GM18519 (cell line): Measurements from ENCODE around the gene TPP1.

ENCODE experiments used
- ATAC-seq: cut with Tn5 transposase; IDR thresholded peaks from one replicate; pipeline ENCODE4 v1.9.1; 2021; ENCODE audit warnings: mild to moderate bottlenecking, moderate library complexity; ENCODE audit not compliant: unreplicated experiment, low FRiP score

Gene TPP1

GRCh38 chr11:6647836-6648235 lies 28.6 kb upstream of the TPP1 start:
- no peak for ATAC-seq

GRCh38 chr11:6646918-6647679 lies 27.9 kb upstream of the TPP1 start:
- peak; percentile 80 for ATAC-seq

- ATAC-seq, result no peak
Measured at GRCh38 chr11:6646576-6646917, 27.3 kb upstream of the TPP1 start.

GRCh38 chr11:6646071-6646470 lies 26.8 kb upstream of the TPP1 start:
- no peak for ATAC-seq

GRCh38 chr11:6642957-6643356 lies 23.7 kb upstream of the TPP1 start:
- no peak for ATAC-seq

DNA sequence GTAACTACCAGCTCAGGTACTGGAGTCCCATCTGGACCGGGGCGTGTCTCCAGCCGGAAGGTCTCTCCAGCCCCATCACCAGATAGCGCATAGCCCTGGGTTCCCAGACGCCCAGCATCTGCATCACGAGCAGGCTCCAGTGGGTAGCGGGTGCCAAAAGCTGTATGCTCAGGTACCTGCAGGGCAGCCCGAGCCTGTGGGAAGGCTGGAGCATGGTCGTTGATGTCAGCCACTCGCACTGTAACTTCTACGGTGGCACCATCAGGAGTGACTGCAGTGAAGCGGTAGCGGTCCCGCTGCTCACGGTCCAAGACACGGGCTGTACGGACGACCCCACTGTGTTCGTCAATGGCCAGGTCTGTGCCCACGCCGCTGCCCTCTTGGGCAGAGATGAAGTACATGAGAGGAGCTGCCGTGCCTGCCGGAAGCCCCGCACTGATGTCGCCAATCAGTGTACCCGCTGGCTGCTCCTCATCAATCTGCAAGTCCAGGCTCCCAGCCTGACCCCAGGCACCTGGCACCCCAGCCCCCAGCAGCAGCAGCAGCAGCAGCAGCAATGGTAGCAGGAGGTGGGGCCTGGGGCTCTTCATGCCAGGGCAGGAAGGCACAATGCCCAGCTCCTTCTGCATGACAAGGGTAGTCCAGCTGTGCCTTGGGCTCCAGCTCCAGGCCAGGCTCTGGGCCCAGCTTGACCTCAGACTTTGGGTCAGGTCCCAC lies 21.9 kb upstream of the TPP1 start:
- ATAC-seq, result no peak

DNA sequence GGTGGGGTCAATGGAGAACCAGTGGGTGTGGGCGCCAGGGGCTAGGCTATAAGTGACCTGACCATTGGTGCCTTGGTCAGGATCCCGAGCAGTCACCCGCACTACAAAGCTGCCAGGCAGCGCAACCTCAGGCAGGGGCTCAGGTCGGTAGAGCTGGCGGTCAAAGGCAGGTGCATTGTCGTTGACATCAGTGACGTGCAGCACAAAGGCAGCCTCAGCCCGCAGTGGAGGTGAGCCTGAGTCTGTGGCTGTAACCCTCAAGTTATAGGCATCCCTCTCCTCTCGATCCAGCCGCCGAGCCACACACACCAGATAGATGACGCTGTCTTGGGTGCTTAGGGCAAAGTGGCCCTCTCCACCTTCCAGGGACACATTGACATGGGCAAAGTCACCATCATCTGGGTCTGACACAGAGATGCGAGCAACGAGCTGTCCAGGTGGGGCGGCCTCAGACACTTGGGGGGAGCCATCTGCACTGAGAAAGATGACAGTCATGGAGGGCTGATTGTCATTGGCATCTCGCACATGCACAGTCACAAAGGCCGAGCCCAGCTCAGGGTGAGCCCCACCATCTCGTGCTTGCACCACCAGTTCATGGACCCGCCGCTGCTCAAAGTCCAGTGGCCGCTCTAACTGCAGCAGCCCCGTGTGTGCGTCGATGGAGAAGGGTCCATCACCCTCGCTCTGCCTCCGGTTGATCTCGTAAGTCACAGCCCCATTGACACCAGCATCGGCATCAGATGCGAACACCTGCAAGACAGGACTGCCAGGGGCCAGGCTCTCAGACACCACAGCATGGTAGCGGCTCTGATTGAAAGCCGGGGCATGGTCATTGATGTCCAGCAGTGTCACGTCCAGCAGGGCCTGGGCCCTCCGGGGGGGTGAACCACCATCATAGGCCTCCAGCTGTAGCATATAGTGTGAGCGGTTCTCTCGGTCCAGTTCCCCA lies 21.1 kb upstream of the TPP1 start:
- no peak for ATAC-seq

DNA sequence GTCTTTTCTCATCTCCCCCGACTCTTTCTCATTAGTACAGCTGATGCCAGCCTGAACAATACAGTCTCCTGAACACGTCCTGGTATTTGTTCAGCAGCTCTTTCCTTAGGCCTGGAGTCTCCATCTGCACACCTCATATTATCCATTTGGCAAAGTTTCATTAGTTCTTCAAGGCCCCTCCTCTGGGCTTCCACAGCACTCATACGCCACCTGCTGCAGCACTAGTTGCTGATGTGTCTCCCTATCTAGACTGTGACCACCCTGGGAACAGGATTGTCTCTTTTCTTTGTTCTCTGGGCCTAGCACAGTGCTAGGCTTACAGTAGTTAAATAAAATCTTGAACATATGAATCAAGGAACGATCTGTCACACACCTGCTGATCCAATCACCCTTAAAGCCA lies 19.2 kb upstream of the TPP1 start:
- ATAC-seq, result no peak

DNA sequence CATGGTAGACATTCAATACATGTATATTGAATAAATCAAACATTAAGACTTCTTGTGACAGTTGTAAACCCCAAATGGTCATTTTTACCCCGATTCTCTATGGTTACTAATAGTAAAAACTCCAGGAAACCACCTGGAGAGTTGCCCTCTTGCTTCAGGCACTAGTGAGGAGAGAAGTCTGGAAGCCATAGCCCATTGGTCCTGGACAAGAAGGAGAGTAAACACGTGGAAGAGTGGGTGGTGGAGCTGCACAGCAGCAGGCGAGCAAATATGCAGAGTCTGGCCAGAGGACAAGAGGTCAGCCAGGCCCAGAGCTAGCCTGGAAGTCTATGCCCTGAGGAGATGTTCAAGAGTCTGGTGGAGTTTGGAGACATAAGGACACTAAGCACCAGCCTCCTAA lies 18.6 kb upstream of the TPP1 start:
- ATAC-seq, result no peak

DNA sequence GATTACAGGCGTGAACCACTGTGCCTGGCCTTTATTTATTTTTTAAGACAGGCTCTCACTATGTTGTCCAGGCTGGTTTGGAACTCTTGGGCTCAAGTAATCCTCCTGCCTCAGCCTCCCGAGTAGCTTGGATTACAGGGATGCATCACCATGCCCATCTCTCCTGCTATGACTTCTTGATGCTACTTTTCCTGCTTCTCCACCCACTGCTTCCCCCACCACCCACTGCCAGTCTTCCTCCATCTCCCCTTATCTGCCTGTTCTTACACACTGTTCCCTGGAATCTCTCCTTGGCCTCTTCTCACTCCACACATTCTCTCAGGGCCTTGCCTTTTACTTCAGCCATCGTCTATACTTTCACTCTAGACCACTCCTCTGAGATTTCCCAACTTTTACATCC lies 17.3 kb upstream of the TPP1 start:
- ATAC-seq, result no peak

DNA sequence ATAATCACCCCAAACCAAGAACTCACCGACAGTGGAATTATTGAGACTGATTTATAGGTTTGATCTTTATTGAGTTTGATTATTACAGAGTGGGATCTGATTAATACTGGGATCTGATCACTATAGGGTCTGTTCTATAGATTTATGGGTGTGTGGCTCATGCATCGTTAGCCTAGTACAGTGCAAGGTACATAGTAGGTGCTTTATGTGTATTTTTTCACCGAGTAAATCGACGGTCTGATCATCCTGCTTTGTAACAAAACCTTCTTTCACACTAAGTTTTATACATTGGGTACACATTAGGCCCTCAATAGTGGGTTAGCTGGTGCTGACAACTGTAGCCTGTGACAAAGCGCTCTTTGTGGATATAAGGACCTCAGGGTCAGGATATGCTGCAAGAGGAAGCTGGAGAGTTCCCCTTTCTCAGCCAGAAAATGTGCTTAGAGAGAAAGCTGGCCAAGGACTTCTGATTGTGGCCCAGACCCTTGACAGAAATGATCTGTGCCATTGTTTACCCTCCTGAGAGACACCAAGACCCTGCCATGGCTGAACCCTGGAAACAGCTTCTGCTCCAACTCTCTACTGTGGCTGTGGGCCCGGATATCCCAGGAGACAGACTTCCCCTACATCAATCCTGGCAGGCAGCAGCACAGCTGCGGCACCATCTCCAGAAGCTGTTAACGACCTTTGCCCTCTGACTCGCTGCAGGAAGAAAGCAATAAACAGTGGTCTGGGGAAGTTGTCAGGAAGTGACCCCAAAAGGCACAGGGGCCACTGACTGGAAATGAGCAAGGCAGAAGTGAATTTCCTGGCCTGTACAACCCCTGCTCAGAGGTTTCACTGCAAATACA lies 16.1 kb upstream of the TPP1 start:
- ATAC-seq, result no peak

- ATAC-seq, result no peak
Measured at GRCh38 chr11:6634534-6634933, 15.3 kb upstream of the TPP1 start.

GRCh38 chr11:6633422-6634408 lies 14.5 kb upstream of the TPP1 start:
- ATAC-seq, result no peak

DNA sequence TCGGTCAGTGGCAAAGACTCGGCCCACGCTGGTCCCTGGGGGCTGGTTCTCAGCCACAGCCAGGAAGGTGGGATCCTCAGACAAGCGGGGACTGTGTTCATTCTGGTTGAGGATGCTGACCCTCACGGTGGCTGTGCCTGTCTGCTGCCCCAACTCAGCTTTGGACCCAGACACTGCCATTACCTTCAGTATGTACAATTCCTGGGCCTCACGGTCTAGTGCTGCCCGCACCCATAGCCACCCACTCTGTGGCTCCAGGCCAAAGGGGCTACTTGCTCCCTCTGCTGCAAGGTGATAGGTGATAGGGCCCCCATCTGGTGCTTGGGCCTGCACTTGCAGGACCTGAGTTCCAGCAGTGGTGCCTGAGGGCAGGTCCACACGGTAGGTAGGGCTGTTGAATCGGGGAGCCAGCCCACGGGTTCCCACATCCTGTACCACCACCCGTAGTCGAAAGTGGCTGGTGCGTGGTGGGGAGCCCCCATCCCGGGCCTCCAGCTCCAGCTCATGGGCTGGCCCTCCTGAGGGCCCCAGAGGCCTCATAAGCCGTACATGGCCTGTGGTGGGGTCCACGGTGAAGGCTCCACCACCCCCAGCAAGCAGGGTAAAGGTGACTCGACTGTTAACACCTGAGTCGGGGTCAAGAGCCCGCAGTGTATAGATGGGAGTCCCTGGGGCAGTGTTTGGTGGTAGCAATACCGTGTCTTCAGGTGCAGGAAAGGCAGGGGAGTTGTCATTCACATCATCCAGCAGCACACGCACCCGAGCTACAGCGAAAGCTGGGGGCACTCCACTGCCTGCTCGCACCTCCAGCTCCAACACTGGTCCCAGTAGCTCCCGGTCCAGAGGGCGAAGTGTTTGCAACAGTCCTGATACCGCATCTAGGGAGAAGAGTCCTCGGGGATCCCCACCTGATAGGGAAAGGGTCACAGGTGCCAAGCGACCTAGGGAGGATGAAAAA lies 13.2 kb upstream of the TPP1 start:
- no peak for ATAC-seq

DNA sequence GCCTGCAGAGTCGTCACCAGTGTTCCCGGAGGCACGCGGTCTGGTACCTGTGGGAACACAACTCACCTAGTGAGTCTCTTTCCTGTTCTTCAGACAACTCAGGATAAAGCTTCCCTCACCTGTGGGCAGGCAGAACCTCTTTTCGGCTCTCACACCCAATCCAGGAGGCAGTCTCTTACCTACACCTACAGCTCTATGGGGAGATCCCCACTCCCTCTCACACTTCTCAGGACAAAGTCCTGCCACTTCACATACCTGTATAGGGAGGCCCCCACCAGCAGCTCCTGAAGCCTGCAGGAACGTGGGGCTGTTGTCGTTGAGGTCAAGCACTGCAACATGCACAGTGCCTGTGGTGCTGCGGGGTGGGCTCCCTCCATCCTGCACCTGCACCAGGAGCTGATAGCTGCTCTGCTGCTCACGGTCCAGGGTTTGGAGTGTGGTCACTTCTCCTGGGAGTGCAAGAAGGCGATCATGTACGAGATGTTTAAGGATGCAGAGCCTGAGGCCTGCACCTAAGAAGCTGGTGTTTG lies 12.2 kb upstream of the TPP1 start:
- no peak for ATAC-seq

DNA sequence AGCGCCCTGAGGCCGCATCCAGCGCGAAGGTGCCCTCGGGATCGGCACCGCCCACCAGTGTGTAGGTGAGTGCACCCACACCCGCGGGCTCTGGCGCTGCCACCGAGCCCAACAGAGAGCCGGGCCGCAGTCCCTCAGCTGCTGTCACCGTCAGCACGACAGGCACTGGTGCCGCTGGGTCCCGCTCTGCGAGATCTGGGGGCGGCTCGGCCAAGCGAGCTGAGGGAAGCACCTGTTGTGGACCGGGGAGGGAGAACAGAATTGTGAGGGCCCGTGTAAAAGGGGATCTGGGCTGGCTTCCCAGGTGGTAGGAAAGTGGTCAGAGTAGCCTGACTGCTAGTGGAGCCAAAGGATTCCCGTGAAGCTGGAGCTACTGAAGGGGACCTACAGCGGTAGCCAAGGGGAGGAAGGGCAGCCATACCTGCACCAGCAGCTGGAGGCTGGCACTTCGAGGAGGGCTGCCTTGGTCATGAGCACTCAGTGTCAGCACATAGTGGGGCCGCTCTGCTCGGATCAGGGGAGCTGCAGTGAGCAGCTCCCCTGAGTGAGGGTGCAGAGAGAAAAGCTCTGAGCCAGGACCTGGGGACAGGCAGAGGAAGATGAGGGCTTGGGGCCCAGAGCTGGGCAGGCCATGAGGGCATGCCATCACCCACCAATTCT lies 11.5 kb upstream of the TPP1 start:
- no peak for ATAC-seq

- ATAC-seq, result no peak
Measured at GRCh38 chr11:6629892-6630631, 10.8 kb upstream of the TPP1 start.
